ENCODE measurements around the gene OXNAD1.
"Not testable (repeated sequence)": the region's sequence is repeated elsewhere in the genome, so short reads cannot be mapped to it uniquely, and the experiment has no call there.

Gene OXNAD1

GRCh38 chr3:16304061-16305010 lies 39.3 kb downstream of the OXNAD1 start:
- DNase-seq (ENCODE audit: low read depth in 3 of 3): no peak

GRCh38 chr3:16305111-16305541 lies 40.1 kb downstream of the OXNAD1 start:
- peak in 2 of 3 experiments; percentile 28 to 38 for DNase-seq (ENCODE audit: low read depth in 3 of 3)

GRCh38 chr3:16307832-16308531 lies 43.0 kb downstream of the OXNAD1 start:
- DNase-seq (ENCODE audit: low read depth in 3 of 3): no peak

- DNase-seq (ENCODE audit: low read depth in 3 of 3): no peak
These were observed 43.7 kb downstream of the OXNAD1 start for GRCh38 chr3:16308727-16309126.

GRCh38 chr3:16309558-16309957 lies 44.5 kb downstream of the OXNAD1 start:
- DNase-seq (ENCODE audit: low read depth in 3 of 3): peak in 1 of 3 experiments; percentile 35

- not testable (repeated sequence) for DNase-seq (ENCODE audit: low read depth in 3 of 3)
These were observed 45.5 kb downstream of the OXNAD1 start for GRCh38 chr3:16310486-16310885.

GRCh38 chr3:16311960-16312451 lies 47.0 kb downstream of the OXNAD1 start:
- DNase-seq (ENCODE audit: low read depth in 3 of 3): peak in 1 of 3 experiments; percentile 11

GRCh38 chr3:16313886-16314645 lies 49.1 kb downstream of the OXNAD1 start:
- no peak for DNase-seq (ENCODE audit: low read depth in 3 of 3)

GRCh38 chr3:16315623-16316022 lies 50.6 kb downstream of the OXNAD1 start:
- no peak for DNase-seq (ENCODE audit: low read depth in 3 of 3)

GRCh38 chr3:16316396-16316795 lies 51.4 kb downstream of the OXNAD1 start:
- DNase-seq (ENCODE audit: low read depth in 3 of 3): no peak

- DNase-seq (ENCODE audit: low read depth in 3 of 3): no peak
These were observed 52.0 kb downstream of the OXNAD1 start for GRCh38 chr3:16316847-16317560.

- DNase-seq (ENCODE audit: low read depth in 3 of 3): no peak
These were observed 52.5 kb downstream of the OXNAD1 start for GRCh38 chr3:16317561-16317945.

GRCh38 chr3:16318176-16318575 lies 53.2 kb downstream of the OXNAD1 start:
- no peak for DNase-seq (ENCODE audit: low read depth in 3 of 3)

GRCh38 chr3:16319307-16319706 lies 54.3 kb downstream of the OXNAD1 start:
- peak; percentile 53 to 88 (median 72) for DNase-seq (ENCODE audit: low read depth in 3 of 3)

- DNase-seq (ENCODE audit: low read depth in 3 of 3): no peak
These were observed 54.7 kb downstream of the OXNAD1 start for GRCh38 chr3:16319723-16320122.

- no peak for DNase-seq (ENCODE audit: low read depth in 3 of 3)
These were observed 55.7 kb downstream of the OXNAD1 start for GRCh38 chr3:16320711-16321110.

- DNase-seq (ENCODE audit: low read depth in 3 of 3): no peak
These were observed 57.2 kb downstream of the OXNAD1 start for GRCh38 chr3:16322189-16322588.

- no peak for DNase-seq (ENCODE audit: low read depth in 3 of 3)
These were observed 58.7 kb downstream of the OXNAD1 start for GRCh38 chr3:16323737-16324136.

- DNase-seq (ENCODE audit: low read depth in 3 of 3): no peak
These were observed 60.8 kb downstream of the OXNAD1 start for GRCh38 chr3:16325850-16326249.

- DNase-seq (ENCODE audit: low read depth in 3 of 3): no peak
These were observed 61.8 kb downstream of the OXNAD1 start for GRCh38 chr3:16326724-16327349.

- DNase-seq (ENCODE audit: low read depth in 3 of 3): no peak
These were observed 63.1 kb downstream of the OXNAD1 start for GRCh38 chr3:16328124-16328523.

All from stimulated activated CD4-positive, alpha-beta T cell treated with anti-CD3 and anti-CD28 coated beads, TNF-alpha, amount 100 ng/mL, for 4 hours (primary cell).